ENCODE measurements around the gene ZNF639. TPM values are rescaled to one million over a fixed set of nuclear protein-coding genes. Genes with fewer than 3 reads are reported as not detected.

ZNF639 gene
- total and polyA plus RNA-seq, 2 of the 13 experiments (the other 11 are each of a cell fraction or from before 2014, with no cell fraction given) = 11.6 to 42.4 TPM

DNA sequence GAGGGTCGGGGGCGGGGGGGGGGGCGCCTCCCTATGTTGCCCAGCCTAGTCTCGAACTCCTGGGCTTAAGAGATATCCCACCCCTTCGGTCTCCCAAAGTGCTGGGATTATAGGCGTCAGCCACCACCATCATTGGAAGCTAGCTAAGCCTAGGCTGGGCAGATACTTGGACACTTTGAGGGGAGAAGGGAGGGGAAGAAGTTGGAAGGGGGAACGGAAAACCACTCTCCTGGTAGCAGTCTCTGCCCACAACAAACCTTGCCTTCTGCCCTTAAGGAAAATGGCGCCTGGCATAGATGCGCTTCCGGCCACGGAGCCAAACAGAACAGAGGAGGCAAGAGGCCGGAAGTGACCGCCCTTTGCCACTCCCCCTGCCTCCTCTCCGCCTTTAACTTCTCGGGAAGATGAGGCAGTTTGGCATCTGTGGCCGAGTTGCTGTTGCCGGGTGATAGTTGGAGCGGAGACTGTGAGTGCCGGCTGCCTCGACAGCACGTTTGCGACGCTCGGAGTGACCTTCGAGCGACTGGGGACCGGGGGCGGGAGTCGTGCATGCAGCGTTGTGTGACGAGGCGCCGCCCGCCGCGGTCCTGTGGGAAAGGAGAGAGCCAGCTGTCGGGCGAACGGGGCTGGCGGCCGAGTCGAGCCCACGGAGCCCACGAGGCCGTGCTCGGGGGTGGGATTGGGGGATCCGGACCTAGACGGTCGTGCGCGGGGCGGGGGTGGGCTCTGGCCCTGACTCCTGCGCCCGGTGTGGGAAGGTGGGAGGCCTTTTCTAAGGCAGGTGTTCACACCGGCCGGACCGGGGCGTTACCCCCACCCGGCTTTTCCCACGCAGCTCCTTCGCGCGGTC, 24.7 kb downstream of the ZNF639 start, which contains the start of gene MFN1 (continued):
- TF ChIP-seq RBM39 (IDR thresholded peaks at IDR 0.05; ENCODE audit: low read depth, low read length, poor library complexity, severe bottlenecking) = no peak
- TF ChIP-seq REXO4 (CRISPR knock-in tag; IDR thresholded peaks at IDR 0.05; ENCODE audit: borderline replicate concordance) = no peak
- no peak for TF ChIP-seq NFATC3 (CRISPR knock-in tag; IDR thresholded peaks at IDR 0.05)
- TF ChIP-seq, protein P1, sequence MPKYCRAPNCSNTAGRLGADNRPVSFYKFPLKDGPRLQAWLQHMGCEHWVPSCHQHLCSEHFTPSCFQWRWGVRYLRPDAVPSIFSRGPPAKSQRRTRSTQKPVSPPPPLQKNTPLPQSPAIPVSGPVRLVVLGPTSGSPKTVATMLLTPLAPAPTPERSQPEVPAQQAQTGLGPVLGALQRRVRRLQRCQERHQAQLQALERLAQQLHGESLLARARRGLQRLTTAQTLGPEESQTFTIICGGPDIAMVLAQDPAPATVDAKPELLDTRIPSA (CRISPR knock-in tag; IDR thresholded peaks at IDR 0.05; ENCODE audit: borderline replicate concordance) = no peak
- TF ChIP-seq, protein P2, sequence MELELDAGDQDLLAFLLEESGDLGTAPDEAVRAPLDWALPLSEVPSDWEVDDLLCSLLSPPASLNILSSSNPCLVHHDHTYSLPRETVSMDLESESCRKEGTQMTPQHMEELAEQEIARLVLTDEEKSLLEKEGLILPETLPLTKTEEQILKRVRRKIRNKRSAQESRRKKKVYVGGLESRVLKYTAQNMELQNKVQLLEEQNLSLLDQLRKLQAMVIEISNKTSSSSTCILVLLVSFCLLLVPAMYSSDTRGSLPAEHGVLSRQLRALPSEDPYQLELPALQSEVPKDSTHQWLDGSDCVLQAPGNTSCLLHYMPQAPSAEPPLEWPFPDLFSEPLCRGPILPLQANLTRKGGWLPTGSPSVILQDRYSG (CRISPR knock-in tag; IDR thresholded peaks at IDR 0.05) = no peak
- peak; percentile 57; the same call in 1 of the 2 replicates for TF ChIP-seq ZNF552 (CRISPR knock-in tag; IDR thresholded peaks at IDR 0.05; ENCODE audit: borderline replicate concordance)
- TF ChIP-seq BORCS8-MEF2B (CRISPR knock-in tag; IDR thresholded peaks at IDR 0.05) = peak; percentile 73
- TF ChIP-seq SRSF4 (IDR thresholded peaks at IDR 0.05; ENCODE audit: low read depth, low read length, poor library complexity, severe bottlenecking) = no peak
- no peak for TF ChIP-seq PCBP1 (IDR thresholded peaks at IDR 0.05; ENCODE audit: borderline replicate concordance, low read depth, low read length)
- TF ChIP-seq NFIC (IDR thresholded peaks at IDR 0.05; ENCODE audit: low read length) = no peak
- peak; percentile 89 for TF ChIP-seq NR2C2 (CRISPR knock-in tag; IDR thresholded peaks at IDR 0.05; ENCODE audit: borderline replicate concordance)
- no peak for TF ChIP-seq ARNTL (CRISPR knock-in tag; IDR thresholded peaks at IDR 0.05)
- TF ChIP-seq, protein P3, sequence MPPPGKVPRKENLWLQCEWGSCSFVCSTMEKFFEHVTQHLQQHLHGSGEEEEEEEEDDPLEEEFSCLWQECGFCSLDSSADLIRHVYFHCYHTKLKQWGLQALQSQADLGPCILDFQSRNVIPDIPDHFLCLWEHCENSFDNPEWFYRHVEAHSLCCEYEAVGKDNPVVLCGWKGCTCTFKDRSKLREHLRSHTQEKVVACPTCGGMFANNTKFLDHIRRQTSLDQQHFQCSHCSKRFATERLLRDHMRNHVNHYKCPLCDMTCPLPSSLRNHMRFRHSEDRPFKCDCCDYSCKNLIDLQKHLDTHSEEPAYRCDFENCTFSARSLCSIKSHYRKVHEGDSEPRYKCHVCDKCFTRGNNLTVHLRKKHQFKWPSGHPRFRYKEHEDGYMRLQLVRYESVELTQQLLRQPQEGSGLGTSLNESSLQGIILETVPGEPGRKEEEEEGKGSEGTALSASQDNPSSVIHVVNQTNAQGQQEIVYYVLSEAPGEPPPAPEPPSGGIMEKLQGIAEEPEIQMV (CRISPR knock-in tag; IDR thresholded peaks at IDR 0.05; ENCODE audit: low read depth) = no peak
- TF ChIP-seq, protein P4, sequence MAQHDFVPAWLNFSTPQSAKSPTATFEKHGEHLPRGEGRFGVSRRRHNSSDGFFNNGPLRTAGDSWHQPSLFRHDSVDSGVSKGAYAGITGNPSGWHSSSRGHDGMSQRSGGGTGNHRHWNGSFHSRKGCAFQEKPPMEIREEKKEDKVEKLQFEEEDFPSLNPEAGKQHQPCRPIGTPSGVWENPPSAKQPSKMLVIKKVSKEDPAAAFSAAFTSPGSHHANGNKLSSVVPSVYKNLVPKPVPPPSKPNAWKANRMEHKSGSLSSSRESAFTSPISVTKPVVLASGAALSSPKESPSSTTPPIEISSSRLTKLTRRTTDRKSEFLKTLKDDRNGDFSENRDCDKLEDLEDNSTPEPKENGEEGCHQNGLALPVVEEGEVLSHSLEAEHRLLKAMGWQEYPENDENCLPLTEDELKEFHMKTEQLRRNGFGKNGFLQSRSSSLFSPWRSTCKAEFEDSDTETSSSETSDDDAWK (CRISPR knock-in tag; IDR thresholded peaks at IDR 0.05) = no peak
- 0 out of 2 replicates have a peak, but pooled peaks have one; percentile 84 for TF ChIP-seq MEIS1 (CRISPR knock-in tag; IDR thresholded peaks at IDR 0.05; ENCODE audit: borderline replicate concordance)
- TF ChIP-seq PAWR (CRISPR knock-in tag; IDR thresholded peaks at IDR 0.05; ENCODE audit: borderline replicate concordance) = no peak
- TF ChIP-seq, protein P5, sequence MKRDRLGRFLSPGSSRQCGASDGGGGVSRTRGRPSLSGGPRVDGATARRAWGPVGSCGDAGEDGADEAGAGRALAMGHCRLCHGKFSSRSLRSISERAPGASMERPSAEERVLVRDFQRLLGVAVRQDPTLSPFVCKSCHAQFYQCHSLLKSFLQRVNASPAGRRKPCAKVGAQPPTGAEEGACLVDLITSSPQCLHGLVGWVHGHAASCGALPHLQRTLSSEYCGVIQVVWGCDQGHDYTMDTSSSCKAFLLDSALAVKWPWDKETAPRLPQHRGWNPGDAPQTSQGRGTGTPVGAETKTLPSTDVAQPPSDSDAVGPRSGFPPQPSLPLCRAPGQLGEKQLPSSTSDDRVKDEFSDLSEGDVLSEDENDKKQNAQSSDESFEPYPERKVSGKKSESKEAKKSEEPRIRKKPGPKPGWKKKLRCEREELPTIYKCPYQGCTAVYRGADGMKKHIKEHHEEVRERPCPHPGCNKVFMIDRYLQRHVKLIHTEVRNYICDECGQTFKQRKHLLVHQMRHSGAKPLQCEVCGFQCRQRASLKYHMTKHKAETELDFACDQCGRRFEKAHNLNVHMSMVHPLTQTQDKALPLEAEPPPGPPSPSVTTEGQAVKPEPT (CRISPR knock-in tag; IDR thresholded peaks at IDR 0.05; ENCODE audit: low read depth) = peak; percentile 51; the same call in 1 of the 2 replicates
- TF ChIP-seq, protein P6, sequence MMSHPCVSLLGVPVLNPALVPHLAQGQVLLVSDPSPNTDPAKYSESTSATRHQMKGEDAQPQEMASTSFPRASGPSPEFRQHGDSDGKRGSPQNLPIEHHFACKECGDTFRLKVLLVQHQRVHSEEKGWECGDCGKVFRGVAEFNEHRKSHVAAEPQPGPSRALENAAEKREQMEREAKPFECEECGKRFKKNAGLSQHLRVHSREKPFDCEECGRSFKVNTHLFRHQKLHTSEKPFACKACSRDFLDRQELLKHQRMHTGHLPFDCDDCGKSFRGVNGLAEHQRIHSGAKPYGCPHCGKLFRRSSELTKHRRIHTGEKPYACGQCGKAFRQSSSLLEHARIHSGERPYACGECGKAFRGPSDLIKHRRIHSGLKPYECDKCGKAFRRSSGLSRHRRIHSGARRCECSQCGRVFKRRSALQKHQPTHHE (CRISPR knock-in tag; IDR thresholded peaks at IDR 0.05; ENCODE audit: borderline replicate concordance) = peak; percentile 48; the same call in 1 of the 2 replicates
- no peak for TF ChIP-seq ZNF230 (CRISPR knock-in tag; IDR thresholded peaks at IDR 0.05)
